NCI-H774 (cell line): ENCODE data around the gene FUT9.

Source experiments
- DNase-seq: peaks from one replicate; lab custom pipeline; 2025; lab: John Stamatoyannopoulos, UW

FUT9 gene

DNA sequence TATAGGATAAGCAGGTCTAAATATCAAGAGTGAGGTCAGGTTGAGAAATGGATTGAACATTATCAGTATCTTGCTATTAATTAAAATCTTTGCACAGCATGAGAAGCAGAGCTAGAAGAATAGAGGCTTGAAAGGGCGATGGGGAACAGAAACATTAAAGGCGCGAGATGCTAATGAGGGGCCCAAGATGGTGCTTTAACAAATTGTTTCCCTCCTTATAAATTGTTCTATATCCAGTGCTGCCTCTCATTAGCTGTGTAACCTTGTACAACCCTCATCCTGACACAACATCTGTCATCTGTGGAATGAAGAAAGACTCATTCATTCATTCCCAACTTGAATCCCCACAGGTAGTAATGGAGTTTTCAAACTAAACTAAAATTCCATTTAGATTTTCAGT is 57.8 kb downstream of the FUT9 start:
- no peak for DNase-seq

DNA sequence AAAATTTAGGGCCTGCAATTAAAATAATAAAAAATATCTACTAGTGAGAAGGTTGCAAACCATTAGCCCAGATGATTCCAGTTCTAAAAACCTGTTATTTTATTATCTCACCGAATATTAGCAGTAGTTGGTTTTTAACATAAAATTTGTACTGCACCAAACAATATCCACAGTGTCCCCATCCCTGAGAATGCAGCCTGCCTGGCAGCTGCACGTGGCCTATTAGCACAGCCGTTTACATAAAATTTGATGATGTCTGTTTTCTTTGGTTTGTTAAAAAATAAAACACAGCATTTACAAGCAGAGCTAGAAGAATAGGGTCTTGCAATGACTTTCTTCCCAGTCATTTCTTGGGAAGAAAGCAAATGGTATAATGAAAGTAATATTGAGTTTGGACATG is 58.2 kb downstream of the FUT9 start:
- no peak for DNase-seq

DNA sequence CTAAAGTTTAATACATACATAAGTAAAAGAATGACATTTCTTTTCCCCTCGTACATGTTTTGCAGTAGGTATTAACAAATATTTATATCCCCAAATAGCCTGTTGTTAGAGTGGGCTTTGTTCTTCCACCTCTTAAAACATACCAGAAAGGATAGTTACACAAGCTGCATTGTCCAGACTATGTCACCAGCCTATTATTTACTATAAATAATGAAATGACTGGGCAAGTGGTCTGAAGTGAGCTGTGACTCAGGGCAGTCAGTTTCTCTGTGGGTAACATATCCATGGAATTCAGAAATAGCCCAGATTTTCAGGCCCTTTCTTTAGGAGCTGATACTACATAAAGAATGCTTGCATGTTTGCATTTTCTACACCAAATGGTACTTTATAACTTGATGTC is 60.1 kb downstream of the FUT9 start:
- peak; percentile 68 for DNase-seq

DNA sequence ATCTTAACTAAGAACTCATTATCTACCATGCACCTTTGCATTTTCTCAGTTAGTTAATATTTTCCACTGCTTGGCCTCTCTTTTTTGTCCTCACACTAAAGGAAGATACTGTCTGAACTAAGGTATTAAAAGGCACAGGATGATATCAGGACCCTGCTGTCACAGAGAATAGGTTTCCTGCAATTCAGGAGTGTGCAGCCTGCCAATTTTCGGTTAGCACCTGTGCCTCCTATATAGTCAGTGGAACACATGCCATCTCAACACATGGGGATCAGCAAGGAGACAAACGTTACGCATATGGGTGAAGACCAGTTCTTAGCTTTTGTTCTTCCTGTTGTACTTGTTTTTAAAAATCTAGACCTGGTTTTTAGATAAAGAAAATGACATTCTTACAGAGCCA is 71.0 kb downstream of the FUT9 start:
- no peak for DNase-seq

DNA sequence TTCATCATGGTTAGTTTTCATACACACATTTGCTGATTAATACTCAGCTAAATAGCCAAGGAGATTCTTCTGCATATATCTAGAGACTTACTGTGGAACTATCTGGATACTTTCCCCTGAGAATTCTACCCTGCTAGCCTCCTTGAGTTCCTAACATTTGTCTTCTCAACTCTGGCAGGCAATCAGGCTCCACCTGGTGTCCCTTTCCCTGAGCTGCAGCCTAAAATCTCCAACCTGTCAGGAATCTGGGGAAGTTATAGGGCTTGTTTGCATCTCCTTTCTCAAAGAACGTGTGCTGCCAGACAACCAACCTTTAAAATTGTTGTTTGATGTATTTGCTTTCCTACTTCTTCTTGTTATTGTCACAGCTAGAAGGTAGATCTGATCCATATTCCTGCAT is 73.4 kb downstream of the FUT9 start:
- DNase-seq = no peak

DNA sequence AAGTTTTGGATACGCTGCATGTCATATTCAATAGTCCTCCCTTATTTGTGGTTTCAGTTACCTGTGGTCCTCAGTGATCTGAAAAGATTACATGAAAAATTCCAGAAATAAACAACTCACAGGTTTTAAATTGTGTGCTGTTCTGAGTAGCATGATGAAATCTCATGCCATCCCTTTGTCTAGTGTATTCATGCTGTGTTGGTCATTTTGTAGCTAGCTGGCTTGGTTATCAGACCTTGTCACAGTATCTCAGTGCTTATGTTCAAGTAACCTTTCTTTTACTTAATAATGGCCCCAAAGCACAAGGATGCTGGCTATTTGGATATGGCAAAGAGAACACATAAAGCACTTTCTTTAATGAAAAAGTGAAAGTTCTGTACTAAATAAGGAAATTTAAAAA is 78.3 kb downstream of the FUT9 start:
- DNase-seq = no peak

DNA sequence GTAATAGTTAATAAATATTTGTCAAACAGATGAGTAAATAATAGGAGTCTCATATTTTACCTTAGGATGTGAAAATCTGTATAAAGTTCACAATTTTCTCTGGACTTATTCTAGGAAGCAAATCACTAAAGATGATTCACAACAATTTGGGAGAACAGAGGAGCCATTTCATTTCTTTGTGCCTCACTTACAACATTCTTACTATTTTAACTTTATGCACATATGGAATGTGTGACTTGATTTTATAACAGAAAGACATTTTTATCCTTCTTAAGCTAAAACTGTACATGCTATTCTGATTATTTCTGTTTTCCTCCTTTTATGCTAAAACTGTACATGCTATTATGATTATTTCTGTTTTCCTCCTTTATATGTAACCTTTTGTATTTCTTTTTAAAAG is 83.3 kb downstream of the FUT9 start:
- no peak for DNase-seq

DNA sequence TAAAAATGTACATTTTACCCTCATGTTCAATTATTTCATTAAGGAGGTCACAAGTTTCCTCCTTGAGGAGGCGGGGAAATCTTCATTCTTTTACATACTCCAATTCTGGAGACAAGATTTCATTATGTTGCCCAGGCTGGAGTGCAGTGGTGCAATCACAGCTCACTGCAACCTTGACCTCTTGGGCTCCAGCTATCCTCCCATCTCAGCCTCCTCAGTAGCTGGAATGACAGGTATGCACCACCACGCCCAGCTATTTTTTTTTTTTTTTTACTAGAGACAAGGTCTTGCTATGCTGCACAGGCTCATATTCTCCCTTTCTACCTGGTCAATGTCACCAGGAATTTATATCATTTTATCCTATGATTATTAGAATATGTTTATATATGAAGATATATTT is 85.8 kb downstream of the FUT9 start:
- no peak for DNase-seq

DNA sequence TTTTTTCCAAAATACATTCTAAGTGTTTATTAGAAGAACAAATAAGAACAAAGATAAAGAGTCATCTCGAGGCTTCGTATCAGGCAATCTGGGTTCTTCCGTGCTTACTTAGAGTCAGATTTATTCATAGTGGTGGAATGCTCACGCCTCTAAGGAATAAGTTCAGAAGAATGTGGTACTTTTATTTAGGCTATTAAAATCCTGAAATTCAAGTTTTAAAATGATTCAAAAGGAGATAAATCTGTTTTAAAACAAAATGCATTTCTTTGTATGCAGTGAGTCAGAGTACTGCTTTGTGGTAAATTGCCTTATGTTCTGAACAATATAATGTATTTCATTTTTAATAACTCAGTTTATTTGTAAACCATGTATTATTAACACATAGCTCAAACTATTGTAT is 89.1 kb downstream of the FUT9 start:
- no peak for DNase-seq

DNA sequence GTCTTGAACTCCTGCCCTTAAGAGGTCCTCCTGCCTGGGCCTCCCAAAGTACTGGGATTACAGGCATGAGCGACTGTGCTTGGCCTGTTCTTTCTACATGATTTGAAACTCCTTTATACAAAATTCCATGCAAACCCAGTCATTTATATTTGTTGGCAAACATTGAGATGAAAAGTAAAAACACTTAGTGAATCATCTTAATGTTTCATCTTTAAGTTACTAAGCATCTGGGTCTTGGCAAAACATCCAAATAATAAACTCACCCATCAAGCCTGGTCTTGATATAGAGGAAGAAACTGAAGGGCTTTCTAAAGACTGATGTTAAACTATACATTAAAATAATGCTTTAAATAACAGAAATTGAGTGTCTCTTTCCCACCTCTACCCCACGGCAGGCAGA is 95.1 kb downstream of the FUT9 start:
- DNase-seq = no peak

DNA sequence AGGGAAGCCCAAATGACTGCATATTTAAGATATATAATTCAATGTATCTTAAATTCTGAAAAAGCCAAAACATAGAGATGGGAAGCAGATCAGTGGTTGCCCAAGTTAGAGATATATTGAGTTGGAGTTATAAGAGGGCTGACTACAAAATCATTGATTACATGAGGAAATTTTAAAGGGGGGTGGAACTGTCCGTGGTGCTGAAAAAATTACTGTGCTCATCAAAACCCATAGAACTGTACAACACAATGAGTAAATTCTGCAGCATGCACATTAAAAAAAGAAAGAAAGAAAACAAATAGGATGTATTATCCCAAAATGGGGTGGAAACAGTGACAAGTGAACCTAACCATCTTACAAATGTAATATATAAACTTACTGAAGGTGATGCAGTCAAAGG is 100.9 kb downstream of the FUT9 start:
- no peak for DNase-seq

DNA sequence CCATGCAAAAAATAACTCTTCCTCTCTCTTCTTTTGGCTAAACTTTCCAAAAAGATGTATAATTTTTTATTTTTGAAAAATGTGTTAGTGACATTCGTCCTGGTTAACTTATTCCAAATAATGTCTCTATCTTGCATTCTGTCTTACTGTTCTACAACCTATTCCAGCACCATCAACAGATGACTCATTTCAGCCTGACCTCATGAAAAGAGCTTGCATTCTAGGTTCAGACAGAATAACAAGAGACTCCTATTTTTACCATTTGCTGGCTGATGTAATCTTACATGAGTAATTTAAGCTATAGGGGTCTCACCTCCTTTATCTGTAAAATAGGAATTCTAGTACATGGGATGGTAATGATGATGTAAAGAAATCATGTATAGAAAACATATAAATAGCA is 109.0 kb downstream of the FUT9 start:
- no peak for DNase-seq

DNA sequence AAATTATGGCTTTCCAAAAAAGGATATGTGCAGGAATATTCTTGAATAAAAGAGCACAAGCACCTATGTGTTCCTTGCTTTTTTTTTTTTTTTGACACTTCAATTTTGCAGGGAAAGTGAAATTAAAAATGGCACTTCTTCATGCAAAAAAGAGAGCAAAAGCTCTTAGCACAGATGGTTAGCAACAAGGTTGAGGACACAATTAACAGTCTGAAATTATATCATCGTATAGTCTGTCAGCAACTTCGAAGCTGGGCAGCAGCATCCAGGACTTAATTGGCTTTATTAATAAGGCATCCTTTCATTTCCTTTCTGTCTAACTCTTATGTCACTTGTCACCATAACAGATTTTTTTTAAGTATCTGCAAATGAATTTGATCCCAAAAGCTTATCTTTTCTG is 122.6 kb downstream of the FUT9 start:
- DNase-seq = no peak

DNA sequence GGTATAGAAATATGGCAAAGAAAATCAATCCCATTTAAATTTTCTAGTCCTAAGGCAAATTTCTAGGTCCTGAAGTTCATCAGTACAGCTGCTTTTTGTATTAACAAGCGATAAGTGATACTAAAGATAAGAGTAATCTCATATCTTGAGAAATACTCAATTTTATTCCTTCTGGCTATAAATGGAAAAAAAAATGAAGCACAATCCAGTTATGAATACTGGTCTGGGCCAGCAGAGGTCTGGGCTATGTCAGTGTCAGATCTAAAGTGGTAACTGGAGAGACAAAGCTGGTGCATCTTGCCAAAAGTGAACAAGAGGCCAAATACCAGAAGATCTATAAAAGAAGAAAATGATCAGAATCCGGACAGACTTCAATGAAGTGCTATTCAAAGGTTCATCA is 126.4 kb downstream of the FUT9 start:
- DNase-seq = no peak

DNA sequence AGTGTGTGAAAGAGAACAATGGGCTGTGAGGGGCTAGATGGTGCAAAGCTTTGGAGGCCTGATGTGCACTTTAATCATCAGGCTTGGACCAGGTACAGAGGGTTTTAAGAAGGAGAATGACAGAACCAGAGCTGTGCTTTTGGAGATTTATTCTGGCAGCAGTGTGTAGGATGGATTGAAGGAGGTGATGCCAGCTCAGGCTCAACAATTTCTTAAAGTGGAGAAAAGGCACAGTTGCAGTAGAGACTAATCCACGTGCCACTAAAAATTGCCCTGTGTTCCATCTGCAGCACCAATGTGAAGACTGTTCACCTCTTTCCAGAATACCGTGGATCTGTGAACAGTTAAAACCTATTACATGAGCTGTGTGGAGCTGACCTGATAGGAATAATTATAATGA is 134.7 kb downstream of the FUT9 start:
- no peak for DNase-seq

DNA sequence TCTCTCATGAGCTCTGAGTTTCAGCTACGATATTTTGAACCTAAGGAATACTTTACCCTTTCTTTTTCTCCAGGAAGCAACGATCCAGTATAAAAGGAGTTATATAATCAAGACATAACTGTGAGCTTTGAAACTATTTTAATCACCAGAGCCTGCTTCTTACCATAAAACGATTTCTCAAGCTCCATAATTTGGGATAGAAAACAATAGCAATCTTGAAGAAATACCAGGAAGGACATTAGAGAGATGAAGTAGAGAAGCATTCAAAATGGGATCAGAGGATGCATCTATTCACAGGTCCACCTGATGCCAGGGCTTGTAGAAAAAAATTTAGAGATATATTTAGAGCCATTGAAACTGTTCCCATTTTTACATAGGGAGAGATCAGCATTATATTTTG is 135.9 kb downstream of the FUT9 start:
- no peak for DNase-seq

DNA sequence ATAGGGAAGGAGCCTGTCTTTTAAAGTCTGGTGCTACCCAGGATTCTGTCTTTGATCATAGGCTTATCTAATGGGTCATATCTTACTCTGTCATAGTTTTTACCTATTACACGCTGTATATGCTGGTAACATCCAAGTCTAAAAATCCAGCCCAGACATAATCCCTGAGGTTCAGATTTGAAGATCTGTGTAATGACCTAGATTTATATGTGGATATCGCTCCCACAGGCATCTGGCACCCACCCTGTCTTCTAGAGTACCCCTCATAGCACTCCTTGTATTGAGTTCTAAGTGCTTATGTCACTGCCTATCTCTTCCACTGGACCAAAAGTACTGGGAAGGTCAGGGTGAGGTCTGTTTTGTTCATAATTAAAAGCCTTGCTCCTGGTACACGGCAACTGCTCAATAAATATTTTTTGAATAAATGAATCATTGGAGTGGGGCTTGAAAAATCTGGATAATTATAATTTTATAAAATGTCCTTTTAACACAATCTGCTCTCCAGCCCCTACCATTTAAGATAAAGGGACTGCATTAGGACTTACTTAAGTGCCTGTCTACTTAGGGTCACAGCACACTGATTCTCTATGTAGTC is 136.4 kb downstream of the FUT9 start:
- DNase-seq = no peak

DNA sequence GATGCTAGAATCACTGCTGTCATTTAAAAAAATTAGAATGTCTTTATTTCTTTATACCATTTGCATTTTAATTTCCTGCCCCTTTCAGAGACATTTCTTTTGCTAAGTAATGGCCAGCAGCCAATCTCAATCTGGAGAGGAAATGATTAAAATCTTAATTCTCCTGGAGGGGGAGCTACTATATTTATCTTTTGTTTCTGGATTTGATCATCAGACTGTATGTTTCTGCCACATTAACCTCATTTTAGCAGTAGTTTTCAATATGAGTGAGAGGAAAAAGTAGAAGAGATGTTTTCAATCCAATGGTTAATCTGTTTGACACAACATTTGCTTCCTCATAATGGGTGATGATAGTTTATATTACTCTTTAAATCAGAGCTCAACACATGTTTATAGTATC is 138.0 kb downstream of the FUT9 start:
- no peak for DNase-seq

DNA sequence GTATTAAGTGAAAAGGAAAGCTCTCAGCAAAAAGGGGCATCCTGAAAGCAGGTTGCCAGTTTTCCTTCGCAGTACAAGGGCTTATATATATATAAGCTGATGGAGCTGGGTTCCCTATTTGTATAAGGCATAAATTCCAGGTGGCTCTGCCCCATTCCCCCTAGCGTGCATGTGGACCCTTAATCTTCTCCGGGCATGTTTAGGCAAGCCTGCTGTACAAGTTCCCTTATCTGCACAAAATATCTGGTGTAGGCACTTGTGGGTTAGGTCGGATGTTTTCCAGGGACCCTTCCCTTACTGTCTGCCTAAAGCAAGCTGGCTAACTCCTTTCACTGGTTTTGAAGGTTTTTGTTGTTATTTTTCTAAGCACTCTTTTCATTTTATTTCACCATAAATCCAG is 140.7 kb downstream of the FUT9 start:
- no peak for DNase-seq

DNA sequence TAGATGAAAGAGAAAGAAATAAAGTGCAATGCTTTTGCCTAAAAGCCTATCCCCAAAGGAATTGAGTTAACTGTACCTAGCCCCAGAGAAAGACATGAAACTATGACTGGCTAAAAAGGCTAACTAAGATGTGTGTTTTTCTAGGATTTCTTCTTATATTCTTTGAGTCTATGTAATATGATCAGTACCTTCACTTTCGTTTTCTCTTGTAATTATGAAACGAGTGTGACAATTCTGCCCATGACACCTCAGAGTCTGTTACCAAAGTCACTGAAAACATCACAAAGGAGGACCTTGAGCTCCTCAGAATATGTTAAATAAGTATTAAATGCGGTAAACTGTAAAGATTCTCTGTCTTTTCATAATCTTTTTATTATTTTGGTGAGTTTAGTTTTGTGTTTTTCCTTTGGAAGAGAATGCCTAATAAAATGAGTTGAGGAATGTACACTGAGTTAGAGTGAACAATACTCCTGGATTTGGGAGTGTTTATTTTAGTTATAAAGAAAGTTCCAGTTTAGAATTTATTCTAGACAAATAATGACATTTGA is 141.3 kb downstream of the FUT9 start:
- no peak for DNase-seq

DNA sequence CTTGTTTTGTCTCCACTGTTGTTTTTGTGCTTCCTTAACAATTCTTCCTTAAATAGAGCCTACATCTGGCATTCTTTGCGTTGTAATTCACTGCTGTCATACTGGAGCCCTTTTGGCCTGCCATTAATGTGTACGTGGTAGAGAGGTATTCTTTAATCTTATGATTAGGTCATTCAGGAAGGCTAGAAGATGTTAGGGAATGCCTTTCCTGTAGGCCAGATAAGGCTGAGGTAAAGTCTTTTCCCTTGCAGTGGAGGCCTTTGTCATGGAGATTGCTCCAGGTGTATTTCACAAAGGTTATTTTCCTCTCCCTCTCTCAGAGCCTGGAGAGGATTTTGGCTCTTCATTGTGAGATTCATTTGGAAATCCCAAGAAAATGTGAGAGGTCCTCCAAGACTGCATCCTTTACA is 146.9 kb downstream of the FUT9 start:
- no peak for DNase-seq

DNA sequence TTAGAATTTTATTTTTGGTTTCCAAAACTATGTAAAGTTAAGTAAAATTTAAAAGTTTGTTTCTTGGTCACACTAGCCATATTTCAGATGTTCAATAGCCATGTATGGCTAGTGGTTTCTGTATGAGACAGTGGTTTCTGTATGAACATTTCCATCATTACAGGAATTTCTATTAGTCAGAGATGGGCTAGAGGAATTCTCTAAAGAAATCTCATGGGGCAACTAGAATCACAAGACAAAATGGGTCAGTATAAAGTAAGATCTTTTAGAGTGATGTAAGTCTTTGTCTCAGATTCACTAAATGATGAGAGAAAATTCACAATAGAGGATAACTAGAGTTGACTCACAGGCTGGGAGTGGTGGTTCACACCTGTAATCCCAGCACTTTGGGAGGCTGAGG is 149.0 kb downstream of the FUT9 start:
- DNase-seq = no peak

DNA sequence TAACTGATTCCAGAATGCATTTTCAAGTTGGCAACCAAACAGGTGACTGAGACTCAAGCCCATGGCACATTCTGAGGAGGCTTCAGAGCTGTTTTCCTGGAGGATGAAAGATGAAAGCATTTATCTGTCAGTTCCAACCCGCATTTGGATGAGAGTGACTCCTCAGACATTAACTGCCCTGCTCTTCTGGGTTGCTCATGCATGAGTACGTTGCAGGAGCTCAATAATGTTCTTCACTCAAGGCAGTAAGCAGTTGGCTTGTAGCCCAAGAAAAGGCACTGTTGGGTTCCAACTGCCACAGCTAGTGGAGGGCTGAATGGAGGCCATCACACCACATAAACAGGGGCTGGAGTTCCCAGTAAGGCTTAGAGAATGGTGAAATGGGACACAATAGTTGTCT is 155.3 kb downstream of the FUT9 start:
- DNase-seq = no peak

DNA sequence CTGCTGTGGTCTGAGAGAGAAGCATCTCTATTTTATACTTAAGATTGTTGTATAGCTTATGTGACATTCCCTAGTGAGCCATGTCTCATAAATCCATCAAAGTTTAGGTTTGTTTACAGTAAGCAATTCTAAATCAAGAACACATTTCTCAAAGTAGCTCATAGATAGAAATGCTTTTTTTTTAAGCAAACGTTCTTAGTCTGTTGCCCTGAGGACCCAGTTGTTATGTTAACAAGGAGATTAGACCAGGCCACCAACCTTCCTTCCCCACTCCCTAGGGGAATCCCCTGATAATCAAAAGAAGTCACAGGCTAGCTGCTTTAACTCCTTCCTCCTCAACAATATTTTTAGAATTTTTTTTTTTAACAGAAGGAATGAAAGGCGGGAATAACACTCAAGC is 169.0 kb downstream of the FUT9 start:
- DNase-seq = no peak

DNA sequence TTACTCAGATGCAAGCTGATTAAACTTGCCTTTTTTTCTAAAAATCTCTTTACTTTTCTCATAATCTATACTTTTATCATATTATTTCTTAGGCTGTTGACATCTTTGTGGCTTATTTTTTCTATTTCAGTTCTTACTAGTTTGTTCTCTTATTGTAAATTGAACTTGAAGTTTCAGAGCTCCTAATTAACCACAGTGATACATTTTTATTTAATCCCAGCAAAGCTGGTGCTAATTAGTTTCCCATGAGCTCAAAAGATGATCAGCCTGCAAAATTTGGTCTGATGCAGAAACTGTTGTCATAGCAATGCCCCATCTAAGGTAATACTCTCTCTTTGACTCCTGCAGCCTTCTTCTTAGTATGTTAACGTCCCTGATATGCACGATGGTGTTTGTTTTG is 170.3 kb downstream of the FUT9 start:
- no peak for DNase-seq
